NK-92 treated with Interleukin-12 subunit alpha and Interleukin-12 subunit beta, amount 100 ng/mL, for 24 hours (cell line): ENCODE data around the gene MRPL4.

Experiments used
- DNase-seq: peaks from one replicate; lab custom pipeline; 2025; lab: John Stamatoyannopoulos, UW

The MRPL4 gene

DNA sequence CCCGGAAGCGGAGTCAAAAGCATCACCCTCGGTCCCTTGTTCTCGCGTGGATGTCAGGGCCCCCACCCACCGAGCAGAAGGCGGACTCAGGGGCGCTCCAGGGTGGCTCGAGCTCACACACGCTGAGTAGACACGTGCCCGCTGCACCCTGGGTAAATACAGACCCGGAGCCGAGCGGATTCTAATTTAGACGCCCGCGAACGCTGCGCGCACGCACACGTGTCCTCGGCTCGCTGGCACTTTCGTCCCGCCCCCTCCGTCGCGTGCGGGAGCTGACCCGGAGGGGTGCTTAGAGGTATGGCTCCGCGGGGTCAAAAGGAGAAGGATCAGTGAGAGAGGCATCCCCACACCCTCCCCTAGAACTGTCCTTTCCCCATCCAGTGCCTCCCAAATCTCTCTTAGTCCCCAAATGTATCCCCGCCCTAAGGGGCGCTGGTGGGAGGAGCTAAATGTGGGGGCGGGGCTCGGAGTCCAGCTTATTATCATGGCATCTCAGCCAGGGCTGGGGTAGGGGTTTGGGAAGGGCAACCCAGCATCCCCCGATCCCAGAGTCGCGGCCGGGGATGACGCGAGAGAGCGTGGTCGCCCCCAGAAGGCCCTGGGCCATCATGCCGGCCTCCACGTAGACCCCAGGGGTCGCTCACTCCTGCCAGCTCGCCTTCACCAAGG lies 37.3 kb downstream of the MRPL4 start:
- DNase-seq, result peak; percentile 52

- no peak for DNase-seq
Measured at GRCh38 chr19:10289836-10290356, 37.9 kb downstream of the MRPL4 start, which contains the start of gene ICAM5. Gene ICAM5, plus strand, starts transcription at chr19:10289952. Its CDS starts 92 bp downstream, at chr19:10290044.

DNA sequence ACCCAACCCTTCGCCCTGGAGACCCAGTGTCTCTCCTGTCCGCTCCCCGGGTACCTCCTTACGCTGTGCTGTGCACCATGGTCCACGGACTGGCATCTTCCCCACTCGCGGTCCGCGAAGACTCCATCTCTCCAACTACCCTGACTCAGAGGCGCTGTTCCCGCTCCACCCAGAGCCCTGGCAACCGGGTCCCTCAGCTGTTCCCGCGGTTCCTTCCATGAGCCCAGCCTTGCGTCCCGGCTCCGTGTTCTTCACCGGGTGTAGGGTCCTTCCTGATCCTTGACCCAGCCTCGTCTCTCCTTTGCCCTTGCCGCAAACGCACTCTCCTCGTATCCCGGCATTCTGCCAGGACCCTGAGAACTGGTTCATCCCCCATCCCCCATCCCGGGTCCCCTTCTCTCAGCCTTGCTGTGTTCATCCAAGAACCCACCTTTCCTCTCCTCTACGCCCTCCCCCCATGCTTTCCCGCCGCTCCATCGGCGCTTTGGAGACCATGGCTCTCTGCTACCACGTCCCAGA lies 38.4 kb downstream of the MRPL4 start:
- DNase-seq, result no peak

DNA sequence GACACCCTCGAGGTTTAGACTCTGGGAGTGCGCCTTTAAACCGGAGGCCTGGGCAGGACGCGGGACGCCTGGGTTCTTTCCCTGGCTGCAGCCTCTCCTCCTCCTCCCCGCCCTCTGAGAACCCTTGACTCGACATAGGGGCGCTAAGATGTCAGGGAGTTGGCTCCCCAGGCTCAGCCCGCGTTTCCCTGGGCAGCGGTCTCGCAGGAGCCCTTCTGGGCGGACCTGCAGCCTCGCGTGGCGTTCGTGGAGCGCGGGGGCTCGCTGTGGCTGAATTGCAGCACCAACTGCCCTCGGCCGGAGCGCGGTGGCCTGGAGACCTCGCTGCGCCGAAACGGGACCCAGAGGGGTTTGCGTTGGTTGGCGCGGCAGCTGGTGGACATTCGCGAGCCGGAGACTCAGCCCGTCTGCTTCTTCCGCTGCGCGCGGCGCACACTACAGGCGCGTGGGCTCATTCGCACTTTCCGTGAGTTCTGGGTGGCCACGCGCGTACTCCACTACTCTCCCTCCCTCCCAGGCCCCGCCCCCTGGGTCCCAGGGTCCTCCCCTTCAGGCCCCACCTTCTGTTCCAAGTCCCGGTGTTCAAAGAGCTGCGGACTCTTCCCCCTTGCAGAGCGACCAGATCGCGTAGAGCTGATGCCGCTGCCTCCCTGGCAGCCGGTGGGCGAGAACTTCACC lies 39.0 kb downstream of the MRPL4 start:
- no peak for DNase-seq

GRCh38 chr19:10291554-10292205 lies 39.7 kb downstream of the MRPL4 start:
- no peak for DNase-seq

- no peak for DNase-seq
Measured at GRCh38 chr19:10292206-10292788, 40.3 kb downstream of the MRPL4 start.

DNA sequence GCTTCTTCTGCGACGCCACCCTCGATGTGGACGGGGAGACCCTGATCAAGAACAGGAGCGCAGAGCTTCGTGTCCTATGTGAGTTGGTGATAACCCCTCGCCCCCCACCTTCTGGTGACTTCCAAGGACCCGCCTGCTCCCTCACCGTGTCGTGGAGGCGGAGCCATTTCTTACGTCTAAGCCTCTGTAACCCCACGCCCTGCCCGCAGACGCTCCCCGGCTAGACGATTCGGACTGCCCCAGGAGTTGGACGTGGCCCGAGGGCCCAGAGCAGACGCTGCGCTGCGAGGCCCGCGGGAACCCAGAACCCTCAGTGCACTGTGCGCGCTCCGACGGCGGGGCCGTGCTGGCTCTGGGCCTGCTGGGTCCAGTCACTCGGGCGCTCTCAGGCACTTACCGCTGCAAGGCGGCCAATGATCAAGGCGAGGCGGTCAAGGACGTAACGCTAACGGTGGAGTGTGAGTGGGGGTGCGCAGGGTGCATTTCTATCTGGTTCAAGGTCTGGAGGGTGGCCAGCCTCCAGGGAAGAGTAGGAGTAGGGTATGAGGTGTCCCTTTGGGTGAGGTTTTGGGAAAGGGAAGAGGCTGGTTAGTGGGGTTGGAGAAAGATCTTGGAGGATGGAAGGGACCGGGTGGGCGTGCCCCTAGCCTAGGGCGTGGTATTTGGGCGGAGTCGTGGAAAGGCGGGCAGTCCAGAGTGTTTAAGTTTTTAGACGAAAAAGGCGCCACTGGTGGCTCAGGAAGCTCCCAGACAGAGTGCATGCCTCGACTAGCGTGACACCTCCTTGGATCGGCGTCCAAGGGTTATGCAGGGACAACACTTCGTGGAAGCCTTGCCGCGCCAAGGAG lies 41.0 kb downstream of the MRPL4 start:
- DNase-seq, result no peak

- DNase-seq, result no peak
Measured at GRCh38 chr19:10293637-10294367, 41.8 kb downstream of the MRPL4 start.

DNA sequence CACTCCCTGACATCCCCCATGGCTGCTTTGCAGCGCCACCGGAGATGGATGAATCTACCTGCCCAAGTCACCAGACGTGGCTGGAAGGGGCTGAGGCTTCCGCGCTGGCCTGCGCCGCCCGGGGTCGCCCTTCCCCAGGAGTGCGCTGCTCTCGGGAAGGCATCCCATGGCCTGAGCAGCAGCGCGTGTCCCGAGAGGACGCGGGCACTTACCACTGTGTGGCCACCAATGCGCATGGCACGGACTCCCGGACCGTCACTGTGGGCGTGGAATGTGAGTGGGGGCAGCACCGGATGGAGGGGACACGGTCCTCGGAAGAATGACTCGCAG lies 42.3 kb downstream of the MRPL4 start:
- DNase-seq, result no peak

DNA sequence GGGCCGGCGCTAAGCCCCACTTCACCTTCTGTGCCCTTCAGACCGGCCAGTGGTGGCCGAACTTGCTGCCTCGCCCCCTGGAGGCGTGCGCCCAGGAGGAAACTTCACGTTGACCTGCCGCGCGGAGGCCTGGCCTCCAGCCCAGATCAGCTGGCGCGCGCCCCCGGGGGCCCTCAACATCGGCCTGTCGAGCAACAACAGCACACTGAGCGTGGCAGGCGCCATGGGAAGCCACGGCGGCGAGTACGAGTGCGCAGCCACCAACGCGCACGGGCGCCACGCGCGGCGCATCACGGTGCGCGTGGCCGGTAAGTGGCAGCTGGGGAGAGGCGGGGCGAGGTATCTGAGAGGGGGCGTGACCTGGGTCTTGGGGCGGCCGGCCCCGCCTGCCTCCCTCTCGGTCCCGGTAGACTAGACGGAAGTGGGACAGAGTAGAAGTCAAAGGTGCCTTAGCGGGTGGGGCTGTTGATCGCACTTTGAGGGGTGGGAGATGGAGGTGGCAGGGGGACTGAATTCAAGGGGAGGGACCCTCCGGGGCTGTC lies 43.4 kb downstream of the MRPL4 start:
- no peak for DNase-seq

GRCh38 chr19:10295847-10296591 lies 44.0 kb downstream of the MRPL4 start:
- DNase-seq, result no peak

DNA sequence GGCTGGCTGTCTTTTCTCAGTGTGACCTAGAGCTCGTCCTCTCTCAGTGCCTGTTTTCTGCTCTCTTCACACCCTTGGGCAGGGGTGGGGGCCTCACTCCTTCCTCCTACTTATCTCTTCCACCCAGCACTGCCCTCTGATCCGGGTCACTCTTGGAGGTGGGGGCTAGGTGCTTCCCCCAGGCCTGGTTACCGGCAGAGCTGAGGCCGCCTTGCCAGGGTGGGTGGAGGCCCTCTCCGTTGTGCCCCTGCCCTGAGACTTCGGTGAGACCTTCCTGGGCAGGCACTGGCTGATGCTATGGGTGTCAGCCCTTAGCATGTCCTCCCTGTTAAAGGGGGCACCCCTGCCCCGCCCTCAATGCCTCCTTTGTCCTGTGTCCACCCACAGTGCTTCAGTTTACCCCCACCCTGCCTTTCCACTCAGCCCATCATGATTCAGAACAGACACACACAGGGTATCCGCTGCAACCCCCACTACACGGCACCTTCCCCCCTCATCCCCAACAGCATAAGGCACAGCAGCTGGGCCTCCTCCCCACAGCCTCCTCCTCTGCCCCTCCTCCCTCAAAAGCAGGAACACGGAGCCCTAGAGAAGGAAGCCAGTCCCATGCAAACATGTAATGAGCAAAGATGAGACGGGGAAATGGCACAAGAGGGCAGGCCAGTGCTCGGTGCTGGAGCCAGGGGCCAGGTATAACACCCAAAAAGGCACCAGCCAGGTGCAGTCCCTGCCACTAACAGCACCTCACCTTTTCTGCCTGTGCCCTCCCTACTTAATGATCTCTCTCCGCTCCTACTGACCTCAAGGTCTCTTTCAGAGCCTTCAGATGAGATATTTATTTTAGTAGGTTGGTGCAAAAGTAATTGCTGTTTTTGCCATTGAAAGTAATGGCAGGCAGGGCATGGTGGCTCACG lies 47.8 kb downstream of the MRPL4 start:
- DNase-seq, result no peak

DNA sequence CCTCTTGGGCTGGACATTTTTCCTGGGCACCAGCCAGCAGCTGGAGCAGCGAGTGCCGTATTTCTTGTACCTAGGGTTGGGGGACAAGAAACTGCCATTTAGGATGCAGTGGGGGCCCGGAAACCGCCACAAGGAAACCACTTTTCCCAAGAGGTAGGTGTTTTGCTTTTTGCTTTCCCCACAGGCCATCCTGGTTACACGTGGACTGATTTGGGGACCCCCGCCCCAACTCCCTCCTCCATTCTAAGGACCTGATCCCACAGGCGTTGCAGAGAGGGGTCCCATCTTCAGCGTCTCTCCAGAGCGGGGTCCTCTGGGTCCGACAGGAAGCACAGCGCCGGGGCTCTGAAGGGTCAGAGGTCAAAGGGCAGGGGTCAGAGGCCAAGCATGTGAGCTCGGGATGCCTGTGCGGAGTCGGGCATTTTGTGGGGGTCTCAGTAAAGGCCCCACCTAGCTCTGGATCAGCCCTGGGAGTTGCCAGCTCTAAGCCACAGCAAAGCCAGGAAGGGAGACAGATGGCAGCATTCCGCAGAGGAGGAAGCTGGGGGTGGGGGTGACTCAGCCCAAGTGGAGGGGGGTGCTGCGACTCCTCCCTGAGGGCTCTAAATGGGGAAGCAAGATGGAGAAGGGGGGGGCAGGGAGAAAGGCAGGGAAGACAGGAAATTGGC lies 53.3 kb downstream of the MRPL4 start:
- DNase-seq, result no peak

- DNase-seq, result no peak
Measured at GRCh38 chr19:10306327-10306726, 54.3 kb downstream of the MRPL4 start.

DNA sequence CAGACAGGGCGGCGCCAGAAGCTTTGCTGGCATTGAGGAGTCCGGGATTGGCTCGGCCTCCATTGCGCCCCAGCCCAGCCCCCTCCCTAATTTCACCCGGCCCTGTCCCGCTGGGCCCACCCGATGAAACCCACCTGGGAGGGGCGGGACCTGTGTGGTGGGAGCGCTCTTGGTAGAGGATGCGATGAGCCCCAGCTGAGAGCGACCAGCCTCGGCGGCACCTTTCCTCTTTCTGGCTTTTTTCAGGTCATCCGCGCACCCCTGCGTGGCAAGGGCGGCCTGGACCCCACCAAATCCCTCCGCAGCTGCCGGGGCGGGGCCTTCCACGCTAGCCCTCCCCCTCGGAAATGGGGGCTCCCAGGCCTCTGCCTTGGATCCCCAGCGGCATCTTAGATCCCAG lies 57.4 kb downstream of the MRPL4 start, which contains the start of gene ZGLP1:
Gene ZGLP1, minus strand, starts transcription at position 393 of the 400 bp plus-strand sequence.
- no peak for DNase-seq
